Measurements from ENCODE around the gene PBX3.

PBX3 gene

DNA sequence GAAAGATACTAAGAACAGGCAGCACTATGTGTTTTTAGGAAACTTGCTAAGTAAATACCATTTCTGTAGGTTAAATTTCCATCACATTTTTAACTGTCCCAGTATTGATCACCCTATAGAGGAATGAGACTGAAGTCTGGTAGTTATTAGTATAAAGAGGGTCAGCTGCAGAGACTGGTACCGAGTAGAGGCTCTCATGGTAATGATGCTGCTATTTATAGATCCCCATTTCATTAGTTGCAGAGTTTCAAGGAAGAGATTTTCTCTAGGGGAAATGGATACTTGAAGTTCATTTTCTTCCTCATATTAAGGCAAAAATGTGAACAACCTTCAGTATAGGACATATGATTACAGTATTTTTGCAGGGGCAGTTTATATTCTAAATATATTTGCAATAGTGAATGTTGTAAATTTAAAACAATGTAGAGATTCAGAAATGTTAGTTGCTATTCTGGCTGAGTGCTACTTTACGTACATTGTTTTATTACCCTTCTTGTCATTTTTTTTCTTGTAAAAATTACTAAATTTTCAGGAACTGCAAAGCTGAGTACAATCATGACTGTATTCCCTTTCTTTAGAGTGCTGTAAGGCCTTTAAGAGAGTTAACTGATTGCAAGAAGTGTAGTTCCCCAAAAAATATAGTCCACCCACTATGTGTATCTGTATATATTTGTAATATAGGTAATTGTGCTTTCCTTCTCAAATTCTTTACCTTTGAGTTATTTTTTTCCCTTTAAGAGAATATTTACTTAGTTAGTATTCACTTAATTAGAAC lies 14.7 kb downstream of the PBX3 start:
- H3K4me3 ChIP-seq (ENCODE audit: low read depth, low read length): no peak overlapping the region
- no peak for DNase-seq (ENCODE audit: low read depth)
- TF ChIP-seq, protein P1, sequence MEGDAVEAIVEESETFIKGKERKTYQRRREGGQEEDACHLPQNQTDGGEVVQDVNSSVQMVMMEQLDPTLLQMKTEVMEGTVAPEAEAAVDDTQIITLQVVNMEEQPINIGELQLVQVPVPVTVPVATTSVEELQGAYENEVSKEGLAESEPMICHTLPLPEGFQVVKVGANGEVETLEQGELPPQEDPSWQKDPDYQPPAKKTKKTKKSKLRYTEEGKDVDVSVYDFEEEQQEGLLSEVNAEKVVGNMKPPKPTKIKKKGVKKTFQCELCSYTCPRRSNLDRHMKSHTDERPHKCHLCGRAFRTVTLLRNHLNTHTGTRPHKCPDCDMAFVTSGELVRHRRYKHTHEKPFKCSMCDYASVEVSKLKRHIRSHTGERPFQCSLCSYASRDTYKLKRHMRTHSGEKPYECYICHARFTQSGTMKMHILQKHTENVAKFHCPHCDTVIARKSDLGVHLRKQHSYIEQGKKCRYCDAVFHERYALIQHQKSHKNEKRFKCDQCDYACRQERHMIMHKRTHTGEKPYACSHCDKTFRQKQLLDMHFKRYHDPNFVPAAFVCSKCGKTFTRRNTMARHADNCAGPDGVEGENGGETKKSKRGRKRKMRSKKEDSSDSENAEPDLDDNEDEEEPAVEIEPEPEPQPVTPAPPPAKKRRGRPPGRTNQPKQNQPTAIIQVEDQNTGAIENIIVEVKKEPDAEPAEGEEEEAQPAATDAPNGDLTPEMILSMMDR (IDR thresholded peaks at IDR 0.05; ENCODE audit: low read depth, low read length, missing control alignments): no peak

GRCh38 chr9:125763394-125763801 lies 16.2 kb downstream of the PBX3 start:
- DNase-seq (ENCODE audit: low read depth): no peak
- no peak overlapping the region for H3K4me3 ChIP-seq (ENCODE audit: low read depth, low read length)
- TF ChIP-seq, protein P1 (IDR thresholded peaks at IDR 0.05; ENCODE audit: low read depth, low read length, missing control alignments): no peak

- DNase-seq (ENCODE audit: low read depth): no peak
- TF ChIP-seq, protein P1 (IDR thresholded peaks at IDR 0.05; ENCODE audit: low read depth, low read length, missing control alignments): no peak
- H3K4me3 ChIP-seq (ENCODE audit: low read depth, low read length): no peak overlapping the region
Observed at GRCh38 chr9:125764198-125764597, 17.0 kb downstream of the PBX3 start.

GRCh38 chr9:125766468-125767221 lies 19.5 kb downstream of the PBX3 start:
- DNase-seq (ENCODE audit: low read depth): no peak
- no peak overlapping the region for H3K4me3 ChIP-seq (ENCODE audit: low read depth, low read length)
- TF ChIP-seq, protein P1 (IDR thresholded peaks at IDR 0.05; ENCODE audit: low read depth, low read length, missing control alignments): no peak

- H3K4me3 ChIP-seq (ENCODE audit: low read depth, low read length): no peak overlapping the region
- TF ChIP-seq, protein P1 (IDR thresholded peaks at IDR 0.05; ENCODE audit: low read depth, low read length, missing control alignments): no peak
- DNase-seq (ENCODE audit: low read depth): no peak
Observed at GRCh38 chr9:125767349-125767748, 20.2 kb downstream of the PBX3 start.

- H3K4me3 ChIP-seq (ENCODE audit: low read depth, low read length): no peak overlapping the region
- TF ChIP-seq, protein P1 (IDR thresholded peaks at IDR 0.05; ENCODE audit: low read depth, low read length, missing control alignments): no peak
- DNase-seq (ENCODE audit: low read depth): no peak
Observed at GRCh38 chr9:125768803-125769202, 21.6 kb downstream of the PBX3 start.

Measured in GM12864 (cell line).